Skin epidermis (tissue), 12 donors: ENCODE data around the gene ZC3H13.
"Not testable (repeated sequence)": the region's sequence is repeated elsewhere in the genome, so short reads cannot be mapped to it uniquely, and the experiment has no call there.

Source experiments
- H3K27ac ChIP-seq, 21 experiments: fragments of 200-600 bp; sonication (generic) in 11 of 21; one replicate each; pipeline ENCODE4 v1.5.0; 2020; ENCODE audit warnings: mild to moderate bottlenecking in 3 of 21, inconsistent platforms in 2 of 21, moderate library complexity in 2 of 21
- H3K4me3 ChIP-seq, 7 experiments: fragments of 200-600 bp; sonication (generic) in 2 of 7; one replicate each; pipeline ENCODE4 v1.5.0; 2020; ENCODE audit warnings: inconsistent platforms in 2 of 7, mild to moderate bottlenecking in 2 of 7, moderate library complexity in 1 of 7

ZC3H13 gene

GRCh38 chr13:46015366-46015765 is 37.2 kb downstream of the ZC3H13 start:
- H3K4me3 ChIP-seq: no peak overlapping the region
- no peak overlapping the region for H3K27ac ChIP-seq

- Histone ChIP-seq H3K4me3 (no peak overlapping the region), H3K27ac (no peak overlapping the region)
Observed at GRCh38 chr13:46012404-46012803, 40.1 kb downstream of the ZC3H13 start.

GRCh38 chr13:46010148-46010547 is 42.4 kb downstream of the ZC3H13 start:
- Histone ChIP-seq H3K27ac (no peak overlapping the region), H3K4me3 (no peak overlapping the region)

- Histone ChIP-seq H3K27ac (no peak overlapping the region), H3K4me3 (no peak overlapping the region)
Observed at GRCh38 chr13:46008631-46009030, 43.9 kb downstream of the ZC3H13 start.

GRCh38 chr13:46006688-46007452 is 45.7 kb downstream of the ZC3H13 start:
- H3K4me3 ChIP-seq: no peak overlapping the region

GRCh38 chr13:46004491-46004890 is 48.1 kb downstream of the ZC3H13 start:
- H3K27ac ChIP-seq: no peak overlapping the region
- no peak overlapping the region for H3K4me3 ChIP-seq

More at GRCh38 chr13:46006688-46007452, 45.7 kb downstream of the ZC3H13 start:
- no peak overlapping the region for H3K27ac ChIP-seq

- H3K4me3 ChIP-seq: no peak overlapping the region
- no peak overlapping the region for H3K27ac ChIP-seq
Observed at GRCh38 chr13:45996631-45997030, 55.9 kb downstream of the ZC3H13 start.

- Histone ChIP-seq H3K27ac (no peak overlapping the region), H3K4me3 (no peak overlapping the region)
Observed at GRCh38 chr13:45995245-45995644, 57.3 kb downstream of the ZC3H13 start.

- no peak overlapping the region for H3K27ac ChIP-seq
Observed at GRCh38 chr13:45994752-45995151, 57.8 kb downstream of the ZC3H13 start.

GRCh38 chr13:45989607-45990006 is 62.9 kb downstream of the ZC3H13 start:
- Histone ChIP-seq H3K27ac (no peak overlapping the region), H3K4me3 (no peak overlapping the region)

More at GRCh38 chr13:45994752-45995151, 57.8 kb downstream of the ZC3H13 start:
- H3K4me3 ChIP-seq: no peak overlapping the region

GRCh38 chr13:45981127-45981526 is 71.4 kb downstream of the ZC3H13 start:
- H3K27ac ChIP-seq, H3K4me3 ChIP-seq: not testable (repeated sequence)

GRCh38 chr13:45975337-45975736 is 77.2 kb downstream of the ZC3H13 start:
- H3K4me3 ChIP-seq: no peak overlapping the region
- no peak overlapping the region for H3K27ac ChIP-seq

GRCh38 chr13:45974500-45974899 is 78.0 kb downstream of the ZC3H13 start:
- no peak overlapping the region for H3K4me3 ChIP-seq
- H3K27ac ChIP-seq: no peak overlapping the region

GRCh38 chr13:45967589-45967988 is 85.0 kb downstream of the ZC3H13 start:
- H3K4me3 ChIP-seq: no peak overlapping the region
- H3K27ac ChIP-seq: no peak overlapping the region

- Histone ChIP-seq H3K4me3 (no peak overlapping the region), H3K27ac (no peak overlapping the region)
Observed at GRCh38 chr13:45966715-45967114, 85.8 kb downstream of the ZC3H13 start.

- Histone ChIP-seq H3K27ac (no peak overlapping the region), H3K4me3 (no peak overlapping the region)
Observed at GRCh38 chr13:45961468-45961867, 91.1 kb downstream of the ZC3H13 start.

GRCh38 chr13:45954836-45955800 is 97.4 kb downstream of the ZC3H13 start:
- Histone ChIP-seq H3K27ac (no peak overlapping the region), H3K4me3 (no peak overlapping the region)

GRCh38 chr13:45953082-45953481 is 99.5 kb downstream of the ZC3H13 start:
- Histone ChIP-seq H3K4me3 (no peak overlapping the region), H3K27ac (no peak overlapping the region)

GRCh38 chr13:45951724-45952123 is 100.8 kb downstream of the ZC3H13 start:
- no peak overlapping the region for H3K4me3 ChIP-seq

GRCh38 chr13:45951166-45951565 is 101.4 kb downstream of the ZC3H13 start:
- no peak overlapping the region for H3K4me3 ChIP-seq
- H3K27ac ChIP-seq: peak overlapping the region in 2 of 21 experiments; percentile 12 to 52

More at GRCh38 chr13:45951724-45952123, 100.8 kb downstream of the ZC3H13 start:
- no peak overlapping the region for H3K27ac ChIP-seq
